ENCODE data around the gene PICK1.

GRCh38 chr22:38038890-38039812, 18.1 kb upstream of the PICK1 start:
- TF ChIP-seq POLR2AphosphoS5 (IDR thresholded peaks at IDR 0.05; ENCODE audit: low read depth, low read length) (no peak), SIN3A (IDR thresholded peaks at IDR 0.05; ENCODE audit: borderline replicate concordance, insufficient read depth, low read length) (no peak)
